T follicular helper cell (primary cell): ENCODE data around the gene ZNF697.
"Not testable (repeated sequence)": the region's sequence is repeated elsewhere in the genome, so short reads cannot be mapped to it uniquely, and the experiment has no call there.

Source experiments
- DNase-seq: peaks from one replicate; pipeline ENCODE4 v3.0.0-alpha.2; 2020; ENCODE audit warnings: low read depth

Gene ZNF697

GRCh38 chr1:119602789-119603188, 45.3 kb downstream of the ZNF697 start:
- not testable (repeated sequence) for DNase-seq

- no peak for DNase-seq
Observed at GRCh38 chr1:119602169-119602568, 45.9 kb downstream of the ZNF697 start.

- DNase-seq = no peak
Observed at GRCh38 chr1:119600976-119601375, 47.1 kb downstream of the ZNF697 start.

GRCh38 chr1:119600561-119600960, 47.5 kb downstream of the ZNF697 start:
- DNase-seq = no peak

GRCh38 chr1:119595606-119596005, 52.5 kb downstream of the ZNF697 start:
- no peak for DNase-seq

GRCh38 chr1:119595168-119595567, 52.9 kb downstream of the ZNF697 start:
- DNase-seq = no peak

- no peak for DNase-seq
Observed at GRCh38 chr1:119594376-119594775, 53.7 kb downstream of the ZNF697 start.

GRCh38 chr1:119593805-119594204, 54.3 kb downstream of the ZNF697 start:
- no peak for DNase-seq

GRCh38 chr1:119590393-119590792, 57.7 kb downstream of the ZNF697 start:
- no peak for DNase-seq

GRCh38 chr1:119588621-119589020, 59.4 kb downstream of the ZNF697 start:
- DNase-seq = no peak

- DNase-seq = no peak
Observed at GRCh38 chr1:119587341-119587740, 60.7 kb downstream of the ZNF697 start.

- DNase-seq = not testable (repeated sequence)
Observed at GRCh38 chr1:119585801-119586200, 62.3 kb downstream of the ZNF697 start.

GRCh38 chr1:119582801-119583200, 65.3 kb downstream of the ZNF697 start:
- DNase-seq = no peak

GRCh38 chr1:119581076-119581475, 67.0 kb downstream of the ZNF697 start:
- DNase-seq = not testable (repeated sequence)

- DNase-seq = no peak
Observed at GRCh38 chr1:119573886-119574285, 74.2 kb downstream of the ZNF697 start.

GRCh38 chr1:119569930-119570622, 78.0 kb downstream of the ZNF697 start:
- not testable (repeated sequence) for DNase-seq
